Stimulated activated CD4-positive, alpha-beta T cell treated with anti-CD3 and anti-CD28 coated beads, Interleukin-12 subunit alpha, Interleukin-12 subunit beta, amount 100 ng/mL, for 48 hours (primary cell): ENCODE measurements around the gene RPL19.
"Not testable (repeated sequence)": the region's sequence is repeated elsewhere in the genome, so short reads cannot be mapped to it uniquely, and the experiment has no call there.

Experiments
- DNase-seq, 3 donors: peaks; one replicate each; pipeline ENCODE4 v3.0.0-alpha.2; 2020; ENCODE audit warnings: low read depth in 2 of 3, low spot score in 1 of 3

The RPL19 gene

DNA sequence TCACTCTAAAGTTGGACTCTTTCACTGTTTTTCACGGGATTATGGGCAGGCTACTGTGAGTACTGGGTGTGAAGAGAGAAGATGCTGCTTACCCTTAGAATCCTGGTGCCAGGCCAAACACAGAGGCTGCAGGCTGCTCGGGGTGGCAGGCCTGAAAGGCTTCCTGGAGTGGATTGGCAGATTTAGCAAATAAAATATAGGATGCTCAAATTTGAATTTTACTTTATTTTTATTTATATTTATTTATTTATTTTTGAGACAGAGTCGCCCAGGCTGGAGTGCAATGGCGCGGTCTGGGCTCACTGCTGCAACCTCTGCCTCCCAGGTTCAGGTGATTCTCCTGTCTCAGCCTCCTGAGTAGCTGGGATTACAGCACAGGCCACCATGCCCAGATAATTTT lies 40.5 kb downstream of the RPL19 start:
- no peak for DNase-seq

DNA sequence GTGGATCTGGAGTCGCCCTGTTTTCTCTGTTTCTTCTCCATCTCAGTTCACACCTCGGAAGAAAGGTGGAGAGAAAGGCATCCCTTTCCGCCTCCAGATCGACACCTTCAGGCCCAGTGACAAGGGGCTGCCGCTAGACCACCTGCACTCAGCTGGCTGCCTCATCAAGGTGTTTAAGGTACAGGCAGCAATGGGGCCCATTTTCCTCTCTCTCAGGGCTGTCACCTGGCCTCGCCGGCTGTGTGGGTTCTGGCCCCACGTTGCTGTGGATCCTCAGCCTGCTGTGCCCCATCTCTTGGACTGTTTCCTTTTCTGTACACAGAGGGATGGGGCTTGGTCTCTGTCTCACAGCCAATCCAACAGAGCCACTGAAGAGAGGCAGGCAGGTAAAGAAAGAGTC lies 43.1 kb downstream of the RPL19 start:
- no peak for DNase-seq

DNA sequence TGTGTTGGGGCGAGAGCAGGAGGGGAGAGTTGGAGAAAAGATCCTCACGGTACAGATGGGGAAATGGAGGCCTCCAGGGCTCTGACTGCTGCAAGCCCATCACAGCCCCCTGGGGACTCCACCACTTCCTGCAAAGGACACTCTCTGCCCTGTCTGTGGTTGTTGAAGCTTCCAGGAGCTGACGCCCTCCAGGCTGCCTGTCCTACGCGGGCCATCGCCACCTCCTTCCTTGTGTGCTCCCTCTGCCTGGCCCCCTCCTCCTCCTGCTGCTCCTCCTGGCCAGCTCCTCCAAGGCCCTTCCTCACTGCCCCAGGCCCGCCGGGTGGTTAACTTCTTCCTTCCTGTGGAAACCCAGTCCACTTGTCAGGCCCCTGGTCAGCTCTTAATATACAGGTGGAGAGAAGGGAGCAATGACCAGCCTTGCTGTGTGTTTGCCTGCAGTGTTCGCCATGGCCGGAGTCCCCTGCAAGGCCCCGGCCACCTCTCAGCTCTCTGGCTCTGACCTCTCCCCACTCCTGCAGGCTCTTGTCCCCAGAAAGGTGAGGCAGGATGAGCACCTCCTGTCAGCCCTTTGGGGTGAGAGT lies 44.0 kb downstream of the RPL19 start:
- DNase-seq: no peak

DNA sequence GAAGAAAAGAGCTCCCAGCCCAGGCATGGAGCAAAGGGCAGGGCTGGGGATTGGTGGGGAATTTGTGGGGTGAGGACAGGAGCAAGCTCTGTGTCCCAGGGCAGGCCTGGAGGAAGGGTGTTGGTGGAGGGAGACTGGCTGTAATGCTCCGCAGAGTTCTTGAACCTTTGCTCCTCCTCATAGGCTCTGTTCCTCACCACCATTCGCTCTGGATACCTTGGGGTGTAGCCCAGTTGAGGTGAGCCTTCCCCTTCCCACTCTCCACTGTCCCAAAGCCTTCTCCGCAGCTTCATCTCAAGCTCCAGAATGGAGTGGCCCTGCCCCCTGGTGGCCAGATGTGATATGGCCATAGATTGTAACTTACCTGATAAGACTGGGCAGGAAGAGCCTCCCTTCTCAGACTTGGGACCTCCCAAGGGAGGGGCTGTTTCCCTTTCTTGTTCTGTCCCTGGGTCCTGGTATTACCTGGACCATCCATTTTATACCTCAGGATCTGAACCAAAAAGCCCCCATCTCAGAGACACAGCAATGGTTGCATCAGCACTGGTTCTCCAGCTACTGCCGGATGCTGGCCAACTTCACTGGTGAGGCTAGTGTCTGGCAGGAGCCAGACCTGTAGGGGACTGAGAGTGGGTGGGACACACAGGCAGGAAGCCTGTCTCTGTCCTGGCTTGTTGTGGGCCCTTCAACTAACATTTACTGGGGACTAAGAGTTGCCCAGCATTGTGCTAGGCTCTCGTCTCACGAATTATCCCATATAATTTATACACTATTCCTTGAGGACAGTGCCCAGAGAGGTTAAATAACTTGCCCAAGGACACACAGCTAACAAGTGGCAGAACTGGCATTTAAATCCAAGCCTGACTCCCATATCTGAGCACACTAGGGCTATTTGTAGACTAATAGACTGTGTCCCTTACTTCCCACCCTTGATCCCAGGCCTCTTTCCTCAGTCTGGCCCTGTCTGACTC lies 44.8 kb downstream of the RPL19 start:
- DNase-seq: peak; percentile 76 to 94 (median 80)

DNA sequence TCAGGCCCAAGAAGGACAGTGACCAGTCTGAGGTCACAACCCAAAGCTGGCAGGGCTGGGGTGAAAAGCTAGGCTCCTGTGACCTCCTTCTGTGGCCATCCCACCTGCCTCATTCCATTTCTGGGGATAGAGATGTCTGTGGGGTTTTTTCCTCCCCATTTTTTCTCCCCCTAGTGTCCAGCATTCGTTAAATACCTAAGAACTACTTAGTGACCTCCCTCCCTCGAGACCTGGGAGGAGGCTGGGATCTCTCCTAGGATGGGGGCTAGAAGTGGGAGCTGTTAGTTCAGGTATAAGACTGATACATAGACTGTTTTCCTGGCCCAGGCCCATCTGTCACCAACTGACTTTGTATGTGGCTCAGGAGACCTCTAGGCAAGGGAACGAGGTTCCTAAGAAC lies 46.2 kb downstream of the RPL19 start:
- DNase-seq: no peak

DNA sequence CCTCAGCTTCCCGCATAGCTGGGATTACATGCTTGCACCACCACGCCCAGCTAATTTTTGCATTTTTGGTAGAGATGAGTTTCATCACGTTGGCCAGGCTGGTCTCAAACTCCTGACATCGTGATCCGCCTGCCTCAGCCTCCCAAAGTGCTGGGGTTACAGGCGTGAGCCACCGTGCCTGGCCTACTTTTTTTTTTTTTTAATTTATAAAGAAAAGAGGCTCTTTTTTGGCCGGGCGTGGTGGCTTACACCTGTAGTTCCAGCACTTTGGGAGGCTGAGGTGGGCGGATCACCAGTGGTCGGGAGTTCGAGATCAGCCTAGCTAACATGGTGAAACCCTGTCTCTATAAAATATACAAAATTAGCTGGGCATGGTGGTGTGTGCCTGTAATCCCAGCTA lies 50.0 kb downstream of the RPL19 start:
- DNase-seq: not testable (repeated sequence)

DNA sequence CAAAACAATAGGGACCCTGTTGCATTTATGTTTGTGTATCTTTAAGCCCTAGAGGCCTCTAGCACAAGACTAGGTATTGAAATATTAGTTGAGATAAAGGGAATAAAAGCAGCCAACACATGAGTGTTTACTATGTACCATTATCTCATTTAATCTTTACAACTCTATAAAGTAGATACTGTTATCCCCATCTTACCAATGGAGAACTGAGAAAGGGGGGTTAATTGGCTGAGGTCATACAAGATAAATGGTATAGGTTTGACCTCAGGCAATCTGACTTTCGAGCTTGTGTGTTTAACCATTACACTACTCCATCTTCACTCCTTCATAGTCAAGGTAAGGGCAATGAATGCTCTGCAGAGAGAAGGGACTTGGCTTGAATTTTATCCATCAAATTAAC lies 51.9 kb downstream of the RPL19 start:
- no peak for DNase-seq

DNA sequence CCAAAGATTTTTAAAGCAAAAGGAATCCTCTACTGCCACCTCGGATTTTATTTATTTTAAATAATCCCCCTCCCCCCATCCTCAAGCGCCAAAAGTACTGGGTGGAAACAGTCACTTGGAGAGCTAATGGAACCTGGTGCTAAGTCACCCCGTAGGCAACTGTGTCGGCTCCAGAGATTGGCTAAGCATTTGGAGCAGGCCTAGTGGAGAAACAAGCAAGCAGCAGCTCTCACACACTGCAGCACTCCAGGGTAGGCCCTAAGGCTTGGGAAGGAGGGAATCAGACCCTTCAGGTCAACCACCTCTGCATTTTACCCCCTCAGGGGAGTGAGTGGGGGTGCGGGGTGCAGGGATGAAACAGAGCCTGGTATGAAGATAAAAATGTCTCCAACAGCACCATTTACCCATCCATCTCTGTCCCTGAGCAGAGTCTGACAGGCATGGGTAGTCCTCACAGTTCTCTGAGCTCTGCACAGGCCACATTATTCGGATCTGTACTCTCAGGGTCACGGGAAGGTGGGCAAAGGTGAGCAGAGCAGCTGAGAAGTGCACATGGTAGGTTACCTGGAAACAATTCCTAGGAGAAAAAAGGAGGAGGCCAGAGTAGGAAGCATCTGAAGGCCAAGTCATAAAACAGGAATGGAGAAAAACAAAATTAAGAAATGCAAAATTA lies 52.8 kb downstream of the RPL19 start:
- DNase-seq: no peak
